Fibroblast of lung (primary cell): ENCODE data around the gene SLC16A1.

Experiments used
- EZH2 ChIP-seq: IDR thresholded peaks from 2 replicates; pipeline ENCODE4 v1.5.1; 2012; ENCODE audit warnings: low read length, control low read depth, mild to moderate bottlenecking; ENCODE audit errors: missing control alignments
- TF ChIP-seq, protein P1 (sequence below), 2 donors: IDR thresholded peaks in 1 of 2; conservative IDR thresholded peaks in 1 of 2; 1 replicate in 1 of 2; 2 replicates in 1 of 2; pipeline ENCODE4 v1.5.1; 2011 to 2012; ENCODE audit warnings: low read length in 2 of 2, control low read depth in 1 of 2, inconsistent platforms in 1 of 2, low read depth in 1 of 2, mild to moderate bottlenecking in 1 of 2

GRCh38 chr1:112869895-112870294, 86.1 kb downstream of the SLC16A1 start:
- TF ChIP-seq, protein P1, sequence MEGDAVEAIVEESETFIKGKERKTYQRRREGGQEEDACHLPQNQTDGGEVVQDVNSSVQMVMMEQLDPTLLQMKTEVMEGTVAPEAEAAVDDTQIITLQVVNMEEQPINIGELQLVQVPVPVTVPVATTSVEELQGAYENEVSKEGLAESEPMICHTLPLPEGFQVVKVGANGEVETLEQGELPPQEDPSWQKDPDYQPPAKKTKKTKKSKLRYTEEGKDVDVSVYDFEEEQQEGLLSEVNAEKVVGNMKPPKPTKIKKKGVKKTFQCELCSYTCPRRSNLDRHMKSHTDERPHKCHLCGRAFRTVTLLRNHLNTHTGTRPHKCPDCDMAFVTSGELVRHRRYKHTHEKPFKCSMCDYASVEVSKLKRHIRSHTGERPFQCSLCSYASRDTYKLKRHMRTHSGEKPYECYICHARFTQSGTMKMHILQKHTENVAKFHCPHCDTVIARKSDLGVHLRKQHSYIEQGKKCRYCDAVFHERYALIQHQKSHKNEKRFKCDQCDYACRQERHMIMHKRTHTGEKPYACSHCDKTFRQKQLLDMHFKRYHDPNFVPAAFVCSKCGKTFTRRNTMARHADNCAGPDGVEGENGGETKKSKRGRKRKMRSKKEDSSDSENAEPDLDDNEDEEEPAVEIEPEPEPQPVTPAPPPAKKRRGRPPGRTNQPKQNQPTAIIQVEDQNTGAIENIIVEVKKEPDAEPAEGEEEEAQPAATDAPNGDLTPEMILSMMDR (conservative IDR thresholded peaks at IDR 0.05 in 1 of 2, IDR thresholded peaks at IDR 0.05 in 1 of 2; ENCODE audit: low read depth in 1 of 2, low read length in 2 of 2), result no peak
- no peak for TF ChIP-seq EZH2
